OCI-LY1 (cell line): Measurements from ENCODE around the gene ZNF524.

Source experiments
- CTCF ChIP-seq: fragments of 200-600 bp; sonication (generic), shearing (Covaris generic); IDR thresholded peaks from 2 replicates; pipeline ENCODE4 v1.5.1; 2017; ENCODE audit warnings: mild to moderate bottlenecking, antibody characterized with exemption, low read length, moderate library complexity, mixed read lengths
- EZH2 ChIP-seq: fragments of 200-600 bp; sonication (generic), shearing (Covaris generic); IDR thresholded peaks from 2 replicates; pipeline ENCODE4 v1.8.0; 2017; ENCODE audit warnings: borderline replicate concordance, mixed run types, mild to moderate bottlenecking, antibody characterized with exemption, low read length, moderate library complexity, mixed read lengths

GRCh38 chr19:55578761-55579747 lies 21.0 kb upstream of the ZNF524 start:
- TF ChIP-seq EZH2 = no peak
- no peak for TF ChIP-seq CTCF
